ENCODE data around the gene BEND3. TPM values are rescaled to one million over a fixed set of nuclear protein-coding genes. Genes with fewer than 3 reads are reported as not detected.

Gene BEND3
- polyA plus RNA-seq, 2 of the 4 experiments (the other 2 are of a cell fraction) = 2.2 to 2.3 TPM

- no peak for TF ChIP-seq E2F6 (IDR thresholded peaks at IDR 0.05; ENCODE audit: borderline replicate concordance, low read depth)
- no peak for TF ChIP-seq HMGXB4 (CRISPR knock-in tag; IDR thresholded peaks at IDR 0.05; ENCODE audit: borderline replicate concordance)
- TF ChIP-seq TP53 (CRISPR knock-in tag; IDR thresholded peaks at IDR 0.05) = no peak
- TF ChIP-seq FOSL2 (IDR thresholded peaks at IDR 0.05) = no peak
- TF ChIP-seq FOSL2 (CRISPR knock-in tag; IDR thresholded peaks at IDR 0.05) = no peak
- TF ChIP-seq CHD2 (IDR thresholded peaks at IDR 0.05; ENCODE audit: low read length, partially characterized antibody) = no peak
- TF ChIP-seq PHF8 (IDR thresholded peaks at IDR 0.05; ENCODE audit: borderline replicate concordance, low read depth) = no peak
These were observed 7.5 kb downstream of the BEND3 start (continued) for GRCh38 chr6:107107791-107108190.

GRCh38 chr6:107106165-107106564, 9.2 kb downstream of the BEND3 start:
- ChIA-PET CTCF (no interaction called here), POLR2A (no interaction called here)
- Histone ChIP-seq H3K27ac (no peak overlapping the region), H3K9me3 (no peaks in the 10 kb centered on the region), H3K4me1 (no peaks in the 10 kb centered on the region), H3K4me2 (no peak overlapping the region), H3K4me3 (no peak overlapping the region)
- 83% methylated on average over 1 of the region's 3 CpGs for WGBS (ENCODE audit: missing lambda C conversion rate)
- ATAC-seq = no peak
- FAIRE-seq = no peak
- no peak for DNase-seq (ENCODE audit: low read depth in 1 of 2, low spot score in 1 of 2)
- TF ChIP-seq HOXB5 (CRISPR knock-in tag; IDR thresholded peaks at IDR 0.05) = no peak
- TF ChIP-seq FOSB (CRISPR knock-in tag; IDR thresholded peaks at IDR 0.05) = no peak
- TF ChIP-seq RARB (CRISPR knock-in tag; IDR thresholded peaks at IDR 0.05) = no peak
- TF ChIP-seq RFX5 (IDR thresholded peaks at IDR 0.05) = no peak
- TF ChIP-seq ZFP36 (IDR thresholded peaks at IDR 0.05; ENCODE audit: borderline replicate concordance, partially characterized antibody) = no peak
- TF ChIP-seq HOXA7 (CRISPR knock-in tag; IDR thresholded peaks at IDR 0.05) = no peak
- TF ChIP-seq EHF (CRISPR knock-in tag; IDR thresholded peaks at IDR 0.05) = no peak
- no peak for TF ChIP-seq TFCP2L1 (CRISPR knock-in tag; IDR thresholded peaks at IDR 0.05)
- TF ChIP-seq CTCF (IDR thresholded peaks at IDR 0.05) = no peak
- TF ChIP-seq HDAC2 (IDR thresholded peaks at IDR 0.05) = no peak
- no peak for TF ChIP-seq NPAS2 (CRISPR knock-in tag; IDR thresholded peaks at IDR 0.05; ENCODE audit: borderline replicate concordance)
- no peak for TF ChIP-seq RCOR1 (IDR thresholded peaks at IDR 0.05; ENCODE audit: low read depth, low read length)
- no peak for TF ChIP-seq GATA3 (IDR thresholded peaks at IDR 0.05; ENCODE audit: borderline replicate concordance)
- TF ChIP-seq ZSCAN20 (CRISPR knock-in tag; IDR thresholded peaks at IDR 0.05) = no peak
- no peak for TF ChIP-seq REST (IDR thresholded peaks at IDR 0.05)
- TF ChIP-seq JUNB (IDR thresholded peaks at IDR 0.05) = no peak
- TF ChIP-seq POLR2AphosphoS2 (conservative IDR thresholded peaks at IDR 0.05; ENCODE audit: low read length) = no peak
- TF ChIP-seq TP53 (CRISPR knock-in tag; IDR thresholded peaks at IDR 0.05) = no peak
